Measurements from ENCODE around the gene PRG2. TPM values are rescaled to one million over a fixed set of nuclear protein-coding genes. Genes with fewer than 3 reads are reported as not detected.

Gene PRG2
- total RNA-seq, 4 donors from 2014 or later = 1.0 TPM; not detected in 3

- DNase-seq (ENCODE audit: low spot score) = no peak
These were observed 42.4 kb downstream of the PRG2 start for GRCh38 chr11:57348052-57348451.

DNA sequence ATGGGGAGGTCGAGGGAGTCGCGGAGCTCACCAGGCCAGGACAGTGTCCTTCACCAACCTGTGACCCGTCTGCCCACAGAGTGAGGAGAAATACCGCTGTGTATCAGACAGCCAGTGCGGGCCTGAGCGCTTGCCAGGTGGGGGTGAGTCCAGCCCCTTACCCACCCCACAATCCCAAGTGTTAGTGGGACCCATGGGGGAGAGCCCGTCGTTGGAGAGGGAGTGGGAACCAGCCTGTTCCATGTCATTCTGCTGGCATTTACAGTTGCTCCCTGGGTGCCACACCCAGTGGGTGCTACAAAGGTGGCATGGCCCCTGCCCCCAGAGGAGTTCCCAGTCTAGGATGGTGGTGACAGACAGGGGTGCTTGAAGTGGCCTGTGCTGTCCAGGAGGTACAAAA lies 43.1 kb downstream of the PRG2 start:
- TF ChIP-seq, protein P1, sequence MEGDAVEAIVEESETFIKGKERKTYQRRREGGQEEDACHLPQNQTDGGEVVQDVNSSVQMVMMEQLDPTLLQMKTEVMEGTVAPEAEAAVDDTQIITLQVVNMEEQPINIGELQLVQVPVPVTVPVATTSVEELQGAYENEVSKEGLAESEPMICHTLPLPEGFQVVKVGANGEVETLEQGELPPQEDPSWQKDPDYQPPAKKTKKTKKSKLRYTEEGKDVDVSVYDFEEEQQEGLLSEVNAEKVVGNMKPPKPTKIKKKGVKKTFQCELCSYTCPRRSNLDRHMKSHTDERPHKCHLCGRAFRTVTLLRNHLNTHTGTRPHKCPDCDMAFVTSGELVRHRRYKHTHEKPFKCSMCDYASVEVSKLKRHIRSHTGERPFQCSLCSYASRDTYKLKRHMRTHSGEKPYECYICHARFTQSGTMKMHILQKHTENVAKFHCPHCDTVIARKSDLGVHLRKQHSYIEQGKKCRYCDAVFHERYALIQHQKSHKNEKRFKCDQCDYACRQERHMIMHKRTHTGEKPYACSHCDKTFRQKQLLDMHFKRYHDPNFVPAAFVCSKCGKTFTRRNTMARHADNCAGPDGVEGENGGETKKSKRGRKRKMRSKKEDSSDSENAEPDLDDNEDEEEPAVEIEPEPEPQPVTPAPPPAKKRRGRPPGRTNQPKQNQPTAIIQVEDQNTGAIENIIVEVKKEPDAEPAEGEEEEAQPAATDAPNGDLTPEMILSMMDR (IDR thresholded peaks at IDR 0.05) = no peak
- DNase-seq (ENCODE audit: low spot score) = no peak

More at GRCh38 chr11:57348052-57348451, 42.4 kb downstream of the PRG2 start:
- no peak for ATAC-seq (ENCODE audit: low FRiP score)
- TF ChIP-seq, protein P1 (IDR thresholded peaks at IDR 0.05) = no peak

GRCh38 chr11:57345555-57346211 lies 44.8 kb downstream of the PRG2 start:
- TF ChIP-seq, protein P1 (IDR thresholded peaks at IDR 0.05) = no peak
- DNase-seq (ENCODE audit: low spot score) = peak; percentile 68
- no peak for ATAC-seq (ENCODE audit: low FRiP score)

More for the DNA sequence above, 43.1 kb downstream of the PRG2 start:
- no peak for ATAC-seq (ENCODE audit: low FRiP score)

DNA sequence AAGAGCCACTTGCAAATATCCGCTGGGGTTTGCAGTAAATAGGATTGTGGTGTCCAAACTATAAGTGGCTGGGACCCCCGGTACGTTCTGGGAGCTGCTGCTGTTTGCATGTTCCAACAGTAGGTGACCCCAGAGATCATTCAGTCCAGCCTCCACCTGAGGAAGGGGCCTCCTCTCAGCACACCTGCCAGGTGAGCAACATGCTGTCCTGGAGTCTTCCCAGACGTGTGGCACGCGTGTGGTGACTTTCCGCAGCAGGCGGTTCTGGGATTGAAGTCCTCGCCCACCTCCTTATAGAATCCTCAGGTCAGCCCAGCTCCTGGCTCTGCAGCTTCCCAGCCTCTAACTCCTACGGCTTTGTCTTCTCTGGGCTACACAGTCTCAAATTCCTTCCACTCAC lies 45.6 kb downstream of the PRG2 start:
- ATAC-seq (ENCODE audit: low FRiP score) = no peak
- no peak for DNase-seq (ENCODE audit: low spot score)
- TF ChIP-seq, protein P1 (IDR thresholded peaks at IDR 0.05) = no peak

- TF ChIP-seq, protein P1 (IDR thresholded peaks at IDR 0.05) = no peak
- DNase-seq (ENCODE audit: low spot score) (no peak), ATAC-seq (ENCODE audit: low FRiP score) (no peak)
These were observed 46.6 kb downstream of the PRG2 start for GRCh38 chr11:57343825-57344224.

DNA sequence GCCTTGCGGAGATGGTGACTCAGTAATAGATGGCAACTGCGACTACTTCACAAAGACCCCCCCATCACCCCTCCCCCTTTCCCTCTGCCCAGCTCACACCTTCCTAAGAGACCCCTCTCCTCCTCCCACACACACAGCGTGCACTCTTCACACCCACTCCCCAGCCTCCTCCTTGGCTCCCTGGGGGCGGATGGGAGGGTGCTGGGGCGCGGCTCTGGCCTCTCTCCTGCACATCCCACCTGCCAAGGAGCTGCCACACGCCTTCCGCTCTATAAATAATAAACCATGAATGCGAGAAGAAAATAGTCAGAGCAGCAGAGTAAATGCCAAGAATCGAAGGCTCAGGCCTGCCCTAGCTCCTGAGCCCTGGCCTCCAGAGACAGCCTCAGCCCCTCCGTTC lies 47.7 kb downstream of the PRG2 start:
- TF ChIP-seq, protein P1 (IDR thresholded peaks at IDR 0.05) = no peak
- DNase-seq (ENCODE audit: low spot score) (no peak), ATAC-seq (ENCODE audit: low FRiP score) (peak; percentile 52)

- ATAC-seq (ENCODE audit: low FRiP score) (no peak), DNase-seq (ENCODE audit: low spot score) (no peak)
- TF ChIP-seq, protein P1 (IDR thresholded peaks at IDR 0.05) = no peak
These were observed 49.1 kb downstream of the PRG2 start for GRCh38 chr11:57341250-57341808.

Measured in omental fat pad (tissue), 4 donors.